Esophagus muscularis mucosa (tissue), 4 donors: ENCODE data around the gene CPNE8. TPM values are rescaled to one million over a fixed set of nuclear protein-coding genes. Genes with fewer than 3 reads are reported as not detected.

ENCODE experiments used
- DNase-seq: peaks from one replicate; pipeline ENCODE4 v3.0.0-alpha.2; 2017; ENCODE audit errors: extremely low spot score
- H3K27ac ChIP-seq, 4 donors: fragments of 200-600 bp; sonication (generic); replicated peaks in 1 of 4; 1 replicate in 3 of 4; 2 replicates in 1 of 4; pipeline ENCODE4 v1.5.1; 2016 to 2019; ENCODE audit warnings: mild to moderate bottlenecking in 1 of 4
- H3K27me3 ChIP-seq, 4 donors: fragments of 200-600 bp; sonication (generic); one replicate each; pipeline versions ENCODE4 v1.5.1 to v1.6.0; 2016 to 2019
- H3K36me3 ChIP-seq, 4 donors: fragments of 200-600 bp; sonication (generic); one replicate each; pipeline ENCODE4 v1.5.1; 2016 to 2019
- H3K4me1 ChIP-seq, 4 donors: fragments of 200-600 bp; sonication (generic); one replicate each; pipeline ENCODE4 v1.5.1; 2016 to 2019
- H3K4me3 ChIP-seq, 4 donors: fragments of 200-600 bp; sonication (generic); 1 replicate in 2 of 4; 2 replicates in 2 of 4; pipeline ENCODE4 v1.5.1; 2016 to 2019; ENCODE audit warnings: mild to moderate bottlenecking in 4 of 4, moderate library complexity in 1 of 4
- H3K9me3 ChIP-seq, 4 donors: fragments of 200-600 bp; sonication (generic); 1 replicate in 3 of 4; 2 replicates in 1 of 4; pipeline ENCODE4 v1.5.1; 2016 to 2019
- EP300 ChIP-seq: sonication (generic); formaldehyde crosslinking; IDR thresholded peaks from one replicate; pipeline ENCODE4 v1.6.1; 2017; ENCODE audit warnings: antibody characterized with exemption
- POLR2A ChIP-seq: fragments of 450-650 bp; IDR thresholded peaks from one replicate; pipeline ENCODE4 v1.6.1; 2017; ENCODE audit warnings: antibody characterized with exemption, moderate library complexity, mild to moderate bottlenecking, low read depth
- POLR2AphosphoS5 ChIP-seq, 2 donors: sonication (generic); formaldehyde crosslinking; IDR thresholded peaks; one replicate each; pipeline ENCODE4 v1.6.1; 2017; ENCODE audit warnings: antibody characterized with exemption in 2 of 2
- WGBS: methylation state at CpG from one replicate; pipeline ENCODE4 v1.1.5; 2018; 5-methylcytosine and 5-hydroxymethylcytosine counted together
- intact Hi-C: fragments of 100-400 bp; cut with DNase I; formaldehyde crosslinking; loops from one replicate; pipeline ENCODE4 v1.15.1; 2023
- total RNA-seq, 4 donors: library from RNA; depleted of rRNA; stranded (reverse); fragments of >200 nt; gene quantifications; one replicate each; pipeline versions ENCODE4 v1.1.0 to v1.2.1, GENCODE V29; 2016
- TF ChIP-seq, protein P1 (sequence below), 3 experiments: fragments of 200-600 bp in 2 of 3; fragments of 450-650 bp in 1 of 3; sonication (generic) in 2 of 3; IDR thresholded peaks; one replicate each; pipeline ENCODE4 v1.5.1; 2017 to 2019; ENCODE audit warnings: antibody characterized with exemption in 3 of 3, mild to moderate bottlenecking in 2 of 3, moderate library complexity in 1 of 3

The CPNE8 gene
- total RNA-seq, 4 donors from 2014 or later = 12.8 to 34.0 (median 21.3) TPM

DNA sequence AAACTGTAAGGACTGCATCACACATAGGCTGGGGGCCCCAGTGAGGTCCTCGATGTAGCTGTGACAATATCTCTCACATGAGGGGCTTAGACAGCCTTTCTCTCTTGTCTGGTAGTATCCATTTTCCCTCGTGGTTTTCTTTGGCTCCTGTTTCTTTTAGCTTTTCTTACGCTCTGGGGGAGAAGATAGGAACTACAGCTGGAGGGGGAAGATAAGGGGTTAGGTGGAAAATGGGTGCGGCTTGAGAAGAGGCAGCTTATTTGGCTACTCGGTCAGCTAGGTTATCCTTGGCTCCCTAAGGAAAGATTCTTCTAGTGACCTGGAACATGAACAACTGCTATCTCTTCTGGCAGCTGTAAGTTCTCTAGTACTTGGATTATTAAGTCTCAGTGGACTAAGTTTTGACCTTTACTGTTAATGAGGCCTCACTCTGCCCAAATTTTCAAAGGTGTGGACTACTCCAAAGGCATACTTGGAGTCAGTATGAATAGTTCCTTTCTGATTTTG, 28.7 kb upstream of the CPNE8 start:
- Histone ChIP-seq H3K27me3 (no peaks in the 10 kb centered on the region), H3K36me3 (no peaks in the 10 kb centered on the region), H3K27ac (no peak overlapping the region), H3K4me3 (no peak overlapping the region), H3K4me1 (no peaks in the 10 kb centered on the region), H3K9me3 (no peaks in the 10 kb centered on the region)
- intact Hi-C loops = no loop called here
- TF ChIP-seq POLR2AphosphoS5 (IDR thresholded peaks at IDR 0.05) (no peak), EP300 (no peak), POLR2A (no peak)
- TF ChIP-seq, protein P1, sequence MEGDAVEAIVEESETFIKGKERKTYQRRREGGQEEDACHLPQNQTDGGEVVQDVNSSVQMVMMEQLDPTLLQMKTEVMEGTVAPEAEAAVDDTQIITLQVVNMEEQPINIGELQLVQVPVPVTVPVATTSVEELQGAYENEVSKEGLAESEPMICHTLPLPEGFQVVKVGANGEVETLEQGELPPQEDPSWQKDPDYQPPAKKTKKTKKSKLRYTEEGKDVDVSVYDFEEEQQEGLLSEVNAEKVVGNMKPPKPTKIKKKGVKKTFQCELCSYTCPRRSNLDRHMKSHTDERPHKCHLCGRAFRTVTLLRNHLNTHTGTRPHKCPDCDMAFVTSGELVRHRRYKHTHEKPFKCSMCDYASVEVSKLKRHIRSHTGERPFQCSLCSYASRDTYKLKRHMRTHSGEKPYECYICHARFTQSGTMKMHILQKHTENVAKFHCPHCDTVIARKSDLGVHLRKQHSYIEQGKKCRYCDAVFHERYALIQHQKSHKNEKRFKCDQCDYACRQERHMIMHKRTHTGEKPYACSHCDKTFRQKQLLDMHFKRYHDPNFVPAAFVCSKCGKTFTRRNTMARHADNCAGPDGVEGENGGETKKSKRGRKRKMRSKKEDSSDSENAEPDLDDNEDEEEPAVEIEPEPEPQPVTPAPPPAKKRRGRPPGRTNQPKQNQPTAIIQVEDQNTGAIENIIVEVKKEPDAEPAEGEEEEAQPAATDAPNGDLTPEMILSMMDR (IDR thresholded peaks at IDR 0.05) = no peak
- WGBS = 61% methylated on average over 5 of the region's 5 CpGs
- DNase-seq = no peak

DNA sequence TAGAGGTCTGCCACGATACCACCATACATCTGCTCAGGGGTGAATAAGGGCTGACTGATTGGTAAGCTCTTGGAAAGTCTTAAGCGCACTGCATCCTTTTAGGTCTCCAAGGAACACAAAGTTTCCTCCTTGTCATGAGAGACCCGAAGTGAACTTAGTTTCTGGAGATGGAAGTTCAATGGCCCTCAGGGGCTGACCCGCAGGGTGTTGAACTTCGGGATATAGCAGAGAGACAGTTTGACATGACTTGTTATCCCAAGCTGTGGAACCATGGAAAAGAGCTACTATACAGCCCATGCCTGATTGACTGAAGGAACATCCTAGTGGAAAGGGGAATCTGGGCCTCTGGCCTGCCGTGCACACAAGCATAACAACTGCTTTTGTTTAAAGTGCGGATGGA, 26.9 kb upstream of the CPNE8 start:
- Histone ChIP-seq H3K4me1 (no peaks in the 10 kb centered on the region), H3K27ac (no peak overlapping the region), H3K27me3 (no peaks in the 10 kb centered on the region), H3K9me3 (no peaks in the 10 kb centered on the region), H3K36me3 (no peaks in the 10 kb centered on the region), H3K4me3 (no peak overlapping the region)
- DNase-seq = no peak
- WGBS = 84% methylated on average over 7 of the region's 7 CpGs
- intact Hi-C loops = no loop called here
- TF ChIP-seq, protein P1 (IDR thresholded peaks at IDR 0.05) = no peak
- TF ChIP-seq POLR2A = no peak

DNA sequence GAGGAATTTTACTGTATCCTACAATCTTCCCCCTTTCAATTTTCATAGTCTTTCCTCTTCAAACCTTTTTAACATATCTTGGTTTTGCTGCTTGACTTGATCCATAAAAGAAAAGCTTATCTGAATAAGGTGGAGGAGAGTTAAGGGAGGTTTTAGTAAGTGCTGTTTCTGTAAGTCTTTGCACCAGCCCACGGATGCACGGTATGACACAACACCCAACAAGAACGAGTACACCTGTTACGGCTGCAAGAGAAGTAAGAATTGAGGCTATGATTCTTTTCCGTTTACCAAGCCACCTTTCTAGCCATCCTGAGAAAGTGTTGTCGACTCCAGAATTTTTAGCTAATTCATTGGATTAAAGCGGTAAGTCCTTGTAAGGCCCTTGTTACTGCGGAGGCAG, 26.1 kb upstream of the CPNE8 start:
- no peaks in the 10 kb centered on the region for H3K4me1 ChIP-seq
- DNase-seq = no peak
- intact Hi-C loops = no loop called here
- no peak overlapping the region for H3K27ac ChIP-seq
- WGBS = 91% methylated on average over 8 of the region's 8 CpGs
- no peaks in the 10 kb centered on the region for H3K36me3 ChIP-seq
- H3K27me3 ChIP-seq = no peaks in the 10 kb centered on the region
- H3K9me3 ChIP-seq = no peaks in the 10 kb centered on the region
- H3K4me3 ChIP-seq = no peak overlapping the region
- TF ChIP-seq EP300 (no peak), POLR2A (no peak), POLR2AphosphoS5 (IDR thresholded peaks at IDR 0.05) (no peak)
- TF ChIP-seq, protein P1 (IDR thresholded peaks at IDR 0.05) = no peak

DNA sequence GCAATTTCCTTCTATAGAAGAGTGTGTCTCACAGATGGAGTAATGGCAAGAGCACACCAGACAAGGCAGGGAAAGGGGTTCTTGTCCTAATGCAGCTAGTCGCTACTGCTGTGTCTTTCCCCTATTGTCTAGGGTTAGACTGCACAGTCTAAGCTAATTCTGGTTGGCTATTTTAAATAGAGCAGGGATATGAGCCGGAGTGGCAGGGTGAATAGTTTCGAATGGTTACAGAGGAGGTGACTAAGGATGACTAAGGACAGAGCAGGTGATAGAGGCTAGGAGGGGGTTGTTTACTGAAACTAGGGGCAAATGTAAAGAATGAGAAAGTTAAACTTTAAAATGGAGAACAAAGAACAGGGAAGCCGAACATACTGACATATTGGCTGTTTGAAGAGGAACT, 25.6 kb upstream of the CPNE8 start:
- H3K27ac ChIP-seq = no peak overlapping the region
- no peak for DNase-seq
- 75% methylated on average over 4 of the region's 4 CpGs for WGBS

DNA sequence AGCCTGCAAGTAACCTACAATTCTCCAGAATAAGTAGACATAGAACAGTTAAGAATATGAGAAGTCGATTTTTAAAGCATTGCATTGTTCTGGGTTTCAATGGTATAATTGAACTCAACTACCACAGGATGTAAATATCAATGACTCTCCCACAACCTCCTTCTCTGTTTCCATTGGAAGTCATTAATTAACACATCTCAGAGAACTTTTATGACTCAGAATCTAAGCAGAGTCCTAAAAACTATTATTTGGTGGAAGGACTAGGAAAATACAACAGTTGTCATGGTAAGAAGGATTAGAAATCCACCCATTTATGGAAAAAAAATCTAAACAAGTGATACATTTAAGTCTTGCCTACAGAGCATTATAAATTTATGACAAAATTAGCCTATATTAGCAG, 21.1 kb upstream of the CPNE8 start:
- no peaks in the 10 kb centered on the region for H3K36me3 ChIP-seq
- no peak for DNase-seq
- no peaks in the 10 kb centered on the region for H3K9me3 ChIP-seq
- TF ChIP-seq EP300 (no peak), POLR2A (no peak), POLR2AphosphoS5 (IDR thresholded peaks at IDR 0.05) (no peak)
- TF ChIP-seq, protein P1 (IDR thresholded peaks at IDR 0.05) = no peak
- H3K27ac ChIP-seq = no peak overlapping the region
- 65% methylated on average over 1 of the region's 1 CpG for WGBS
- no peaks in the 10 kb centered on the region for H3K4me1 ChIP-seq
- H3K27me3 ChIP-seq = no peaks in the 10 kb centered on the region
- H3K4me3 ChIP-seq = no peak overlapping the region
- intact Hi-C loops = no loop called here

More for the DNA sequence above, 25.6 kb upstream of the CPNE8 start:
- no peak overlapping the region for H3K4me3 ChIP-seq
- intact Hi-C loops = no loop called here
- H3K36me3 ChIP-seq = no peaks in the 10 kb centered on the region
- H3K4me1 ChIP-seq = no peaks in the 10 kb centered on the region
- no peaks in the 10 kb centered on the region for H3K9me3 ChIP-seq
- no peaks in the 10 kb centered on the region for H3K27me3 ChIP-seq
- TF ChIP-seq POLR2A = no peak
- TF ChIP-seq, protein P1 (IDR thresholded peaks at IDR 0.05) = no peak
- no peak for TF ChIP-seq POLR2AphosphoS5 (IDR thresholded peaks at IDR 0.05)
- TF ChIP-seq EP300 = no peak
